ENCODE results near the gene OSBPL3. TPM values are rescaled to one million over a fixed set of nuclear protein-coding genes. Genes with fewer than 3 reads are reported as not detected.

The OSBPL3 gene
- total RNA-seq, 1 donor from 2014 or later: 9.7 TPM

- DNase-seq: no peak
Measured at GRCh38 chr7:24979470-24979862, 512 bp downstream of the OSBPL3 start.

- no peak for DNase-seq
Measured at GRCh38 chr7:24978843-24979469, 1.0 kb downstream of the OSBPL3 start.

GRCh38 chr7:24975644-24976260, 4.2 kb downstream of the OSBPL3 start:
- no peak for DNase-seq

- DNase-seq: no peak
Measured at GRCh38 chr7:24975172-24975571, 4.8 kb downstream of the OSBPL3 start.

- no peak for DNase-seq
Measured at GRCh38 chr7:24974026-24974832, 5.7 kb downstream of the OSBPL3 start.

GRCh38 chr7:24972991-24973390, 7.0 kb downstream of the OSBPL3 start:
- no peak for DNase-seq

GRCh38 chr7:24972166-24972477, 7.9 kb downstream of the OSBPL3 start:
- no peak for DNase-seq

- DNase-seq: no peak
Measured at GRCh38 chr7:24971333-24972165, 8.4 kb downstream of the OSBPL3 start.

GRCh38 chr7:24970676-24971075, 9.3 kb downstream of the OSBPL3 start:
- DNase-seq: no peak

GRCh38 chr7:24968165-24968564, 11.8 kb downstream of the OSBPL3 start:
- DNase-seq: no peak

GRCh38 chr7:24967696-24968095, 12.3 kb downstream of the OSBPL3 start:
- no peak for DNase-seq

GRCh38 chr7:24966802-24967201, 13.2 kb downstream of the OSBPL3 start:
- DNase-seq: no peak

GRCh38 chr7:24965831-24966708, 13.9 kb downstream of the OSBPL3 start:
- no peak for DNase-seq

- DNase-seq: no peak
Measured at GRCh38 chr7:24964191-24964590, 15.8 kb downstream of the OSBPL3 start.

- no peak for DNase-seq
Measured at GRCh38 chr7:24963218-24963617, 16.8 kb downstream of the OSBPL3 start.

- DNase-seq: no peak
Measured at GRCh38 chr7:24962418-24962962, 17.5 kb downstream of the OSBPL3 start.

GRCh38 chr7:24959735-24960485, 20.1 kb downstream of the OSBPL3 start:
- no peak for DNase-seq

- no peak for DNase-seq
Measured at GRCh38 chr7:24958399-24958798, 21.6 kb downstream of the OSBPL3 start.

GRCh38 chr7:24956021-24956420, 24.0 kb downstream of the OSBPL3 start:
- no peak for DNase-seq

GRCh38 chr7:24955313-24955712, 24.7 kb downstream of the OSBPL3 start:
- no peak for DNase-seq

GRCh38 chr7:24952464-24952863, 27.5 kb downstream of the OSBPL3 start:
- no peak for DNase-seq

Data from skin of body (tissue), 2 donors.